Trophoblast cell (in vitro differentiated cells and primary cell): Measurements from ENCODE around the gene SECISBP2L.

ENCODE experiments used
- DNase-seq, 2 donors: peaks; one replicate each; pipeline ENCODE4 v3.0.0-alpha.2; 2016
- H2AFZ ChIP-seq: 2 replicates; pipeline ENCODE4 v1.6.1; 2013; ENCODE audit warnings: low read length, moderate library complexity, mild to moderate bottlenecking; ENCODE audit not compliant: insufficient read depth, poor library complexity
- H2AK5ac ChIP-seq: 2 replicates; pipeline ENCODE4 v1.6.1; 2013; ENCODE audit warnings: mild to moderate bottlenecking, low read length
- H2BK120ac ChIP-seq: 2 replicates; pipeline ENCODE4 v1.6.1; 2013; ENCODE audit warnings: low read length, mild to moderate bottlenecking, moderate library complexity; ENCODE audit not compliant: insufficient read depth, poor library complexity
- H2BK12ac ChIP-seq: 2 replicates; pipeline ENCODE4 v1.6.1; 2013; ENCODE audit warnings: mild to moderate bottlenecking, low read length, moderate library complexity
- H2BK5ac ChIP-seq: 2 replicates; pipeline ENCODE4 v1.6.1; 2013; ENCODE audit warnings: low read length, low read depth, moderate library complexity, mild to moderate bottlenecking; ENCODE audit not compliant: poor library complexity
- H3K14ac ChIP-seq: 2 replicates; pipeline ENCODE4 v1.6.1; 2013; ENCODE audit warnings: mild to moderate bottlenecking, low read length
- H3K18ac ChIP-seq: 2 replicates; pipeline ENCODE4 v1.6.1; 2013; ENCODE audit warnings: mild to moderate bottlenecking, low read length
- H3K23ac ChIP-seq: 2 replicates; pipeline ENCODE4 v1.6.1; 2013; ENCODE audit warnings: low read length
- H3K27ac ChIP-seq: 2 replicates; pipeline ENCODE4 v1.5.1; 2013; ENCODE audit warnings: low read depth, mild to moderate bottlenecking, inconsistent platforms, low read length, moderate library complexity
- H3K27me3 ChIP-seq: 2 replicates; pipeline ENCODE4 v1.6.1; 2013; ENCODE audit warnings: inconsistent platforms, mild to moderate bottlenecking, low read length, moderate library complexity; ENCODE audit not compliant: insufficient read depth
- H3K36me3 ChIP-seq, 2 experiments: 1 replicate in 1 of 2; 2 replicates in 1 of 2; pipeline ENCODE4 v1.6.1; 2013; ENCODE audit warnings: low read length in 2 of 2, mild to moderate bottlenecking in 2 of 2, moderate library complexity in 1 of 2; ENCODE audit not compliant: insufficient read depth in 2 of 2, control insufficient read depth in 1 of 2
- H3K4ac ChIP-seq: 2 replicates; pipeline ENCODE4 v1.6.1; 2013; ENCODE audit warnings: low read depth, mild to moderate bottlenecking, low read length, moderate library complexity
- H3K4me1 ChIP-seq, 2 experiments: 1 replicate in 1 of 2; 2 replicates in 1 of 2; pipeline ENCODE4 v1.6.1; 2013; ENCODE audit warnings: low read length in 2 of 2, mild to moderate bottlenecking in 2 of 2, moderate library complexity in 1 of 2; ENCODE audit not compliant: insufficient read depth in 2 of 2, control insufficient read depth in 1 of 2
- H3K4me2 ChIP-seq: 2 replicates; pipeline ENCODE4 v1.6.1; 2013; ENCODE audit warnings: inconsistent platforms, mild to moderate bottlenecking, low read length, moderate library complexity
- H3K4me3 ChIP-seq: 2 replicates; pipeline ENCODE4 v1.5.1; 2013; ENCODE audit warnings: mild to moderate bottlenecking, low read depth, low read length, inconsistent platforms
- H3K79me1 ChIP-seq: one replicate; pipeline ENCODE4 v1.6.1; 2013; ENCODE audit warnings: low read length
- H3K79me2 ChIP-seq: 2 replicates; pipeline ENCODE4 v1.6.1; 2013; ENCODE audit warnings: low read length, mild to moderate bottlenecking; ENCODE audit not compliant: control insufficient read depth, insufficient read depth, poor library complexity
- H3K9ac ChIP-seq: 2 replicates; pipeline ENCODE4 v1.6.1; 2013; ENCODE audit warnings: mild to moderate bottlenecking, low read length
- H3K9me3 ChIP-seq: 2 replicates; pipeline ENCODE4 v1.6.1; 2013; ENCODE audit warnings: low read depth, mild to moderate bottlenecking, control low read depth, inconsistent platforms, low read length; ENCODE audit not compliant: insufficient read depth
- H4K12ac ChIP-seq: 2 replicates; pipeline ENCODE4 v1.6.1; 2013; ENCODE audit warnings: low read depth, mild to moderate bottlenecking, low read length, moderate library complexity
- H4K8ac ChIP-seq: 2 replicates; pipeline ENCODE4 v1.6.1; 2013; ENCODE audit warnings: low read depth, mild to moderate bottlenecking, low read length, moderate library complexity
- H4K91ac ChIP-seq: one replicate; pipeline ENCODE4 v1.6.1; 2013; ENCODE audit warnings: low read depth, mild to moderate bottlenecking, low read length, moderate library complexity
- WGBS: extraction: QIAGEN DNeasy Blood & Tissue Kit; methylation state at CpG from one replicate; pipeline ENCODE4 v1.1.7; 2013; ENCODE audit warnings: missing lambda C conversion rate; ENCODE audit not compliant: insufficient read length, insufficient coverage; ENCODE audit errors: extremely low coverage; 5-methylcytosine and 5-hydroxymethylcytosine counted together

SECISBP2L gene

DNA sequence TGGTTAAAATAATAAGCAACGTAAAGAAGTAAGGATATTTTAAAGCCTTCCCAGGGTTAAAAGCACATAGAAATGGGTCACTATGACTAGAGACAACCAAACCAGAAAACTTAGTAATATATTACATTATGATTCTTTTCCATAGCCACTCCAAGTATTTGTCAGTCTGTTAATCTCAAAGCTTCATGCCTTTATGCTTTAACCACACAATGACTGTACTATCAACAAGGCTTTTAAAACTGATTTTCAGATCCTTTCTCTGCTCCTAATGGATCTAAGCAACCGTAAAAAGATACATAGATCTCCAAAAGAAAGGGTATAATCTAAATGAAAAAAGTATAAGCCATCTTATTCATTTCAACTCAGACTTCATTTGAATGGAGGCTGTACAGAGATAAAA is 14.4 kb downstream of the SECISBP2L start:
- H3K23ac ChIP-seq: no peak overlapping the region
- no peak overlapping the region for H3K4me3 ChIP-seq
- H2AK5ac ChIP-seq: no peak overlapping the region
- H4K8ac ChIP-seq: no peak overlapping the region
- no CpG with 5 or more reads among the region's 2 CpGs for WGBS
- H3K9ac ChIP-seq: no peak overlapping the region
- no peak overlapping the region for H3K18ac ChIP-seq
- H2BK12ac ChIP-seq: no peak overlapping the region
- no peaks in the 10 kb centered on the region for H3K4me1 ChIP-seq
- no peak overlapping the region for H2BK5ac ChIP-seq
- H3K27ac ChIP-seq: no peak overlapping the region
- H3K79me1 ChIP-seq: no peaks in the 10 kb centered on the region
- H3K4ac ChIP-seq: no peak overlapping the region
- no peaks in the 10 kb centered on the region for H3K9me3 ChIP-seq
- H2AFZ ChIP-seq: no peak overlapping the region
- H4K12ac ChIP-seq: no peak overlapping the region
- no peak overlapping the region for H2BK120ac ChIP-seq
- H3K4me2 ChIP-seq: no peak overlapping the region
- H3K27me3 ChIP-seq: no peaks in the 10 kb centered on the region
- no peak overlapping the region for H4K91ac ChIP-seq
- no peak overlapping the region for H3K14ac ChIP-seq
- H3K36me3 ChIP-seq: peaks cover 7 to 13% of the 10 kb centered on the region in 2 experiments
- no peaks in the 10 kb centered on the region for H3K79me2 ChIP-seq
- no peak for DNase-seq

DNA sequence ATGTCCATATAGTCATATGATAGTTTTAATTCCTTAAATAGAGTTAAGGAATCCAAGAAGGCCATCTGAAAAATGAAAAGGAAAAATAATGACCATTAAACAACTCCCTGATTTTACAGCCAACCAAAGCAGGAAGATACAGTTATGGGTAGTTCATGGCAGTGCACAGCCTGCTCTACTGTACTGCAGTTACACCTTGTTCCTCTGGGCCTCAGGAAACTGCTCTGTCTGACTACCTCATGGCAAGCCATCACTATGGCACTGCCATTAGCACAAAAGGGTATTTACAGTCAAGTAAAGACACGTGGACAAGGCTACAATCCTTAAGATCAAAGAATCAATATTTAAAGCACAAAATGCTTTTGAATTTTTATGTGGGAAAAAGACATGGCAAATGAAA is 19.5 kb downstream of the SECISBP2L start:
- no peaks in the 10 kb centered on the region for H3K9me3 ChIP-seq
- no peaks in the 10 kb centered on the region for H3K27me3 ChIP-seq
- H2BK12ac ChIP-seq: no peak overlapping the region
- no peak overlapping the region for H3K23ac ChIP-seq
- no peak overlapping the region for H3K9ac ChIP-seq
- H3K4me3 ChIP-seq: no peak overlapping the region
- no peak overlapping the region for H3K18ac ChIP-seq
- H2BK5ac ChIP-seq: no peak overlapping the region
- H3K4ac ChIP-seq: no peak overlapping the region
- H3K36me3 ChIP-seq: peaks cover 9 to 12% of the 10 kb centered on the region in 2 experiments
- WGBS: no CpG with 5 or more reads among the region's 1 CpG
- no peak overlapping the region for H3K27ac ChIP-seq
- H4K91ac ChIP-seq: no peak overlapping the region
- no peak overlapping the region for H3K14ac ChIP-seq
- no peak overlapping the region for H4K12ac ChIP-seq
- H3K79me1 ChIP-seq: no peaks in the 10 kb centered on the region
- no peak for DNase-seq
- H3K4me1 ChIP-seq: no peaks in the 10 kb centered on the region
- no peak overlapping the region for H2AFZ ChIP-seq
- H2BK120ac ChIP-seq: no peak overlapping the region
- H3K79me2 ChIP-seq: no peaks in the 10 kb centered on the region
- no peak overlapping the region for H4K8ac ChIP-seq
- H2AK5ac ChIP-seq: no peak overlapping the region
- H3K4me2 ChIP-seq: no peak overlapping the region

DNA sequence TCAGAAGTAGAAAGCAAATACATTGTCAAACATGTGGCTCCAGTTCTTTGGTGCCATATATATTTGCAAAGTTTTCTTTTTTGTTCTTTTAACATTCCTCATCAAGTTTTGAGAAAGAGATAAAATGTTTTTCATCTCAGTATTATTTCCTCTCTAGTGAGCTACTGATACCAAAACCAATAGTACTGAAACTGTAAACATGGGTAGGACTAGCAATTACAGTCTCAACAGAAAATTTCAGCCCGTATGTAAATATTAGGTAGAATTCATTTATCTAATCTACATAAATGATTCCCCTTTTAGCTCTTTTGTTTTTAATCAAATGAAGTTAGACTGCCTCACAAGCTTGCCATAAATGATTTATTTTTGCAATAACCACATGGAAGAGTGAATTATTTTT is 21.4 kb downstream of the SECISBP2L start:
- no peaks in the 10 kb centered on the region for H3K4me1 ChIP-seq
- H2BK5ac ChIP-seq: no peak overlapping the region
- H3K9ac ChIP-seq: no peak overlapping the region
- no peak overlapping the region for H2AK5ac ChIP-seq
- no peak overlapping the region for H2AFZ ChIP-seq
- no peak overlapping the region for H3K14ac ChIP-seq
- no peak overlapping the region for H3K18ac ChIP-seq
- H3K27me3 ChIP-seq: no peaks in the 10 kb centered on the region
- H3K23ac ChIP-seq: no peak overlapping the region
- no peak overlapping the region for H2BK12ac ChIP-seq
- no peak overlapping the region for H4K91ac ChIP-seq
- no peak overlapping the region for H3K4ac ChIP-seq
- DNase-seq: no peak
- no peak overlapping the region for H3K4me2 ChIP-seq
- peaks cover 14 to 17% of the 10 kb centered on the region in 2 experiments for H3K36me3 ChIP-seq
- H4K12ac ChIP-seq: no peak overlapping the region
- H3K27ac ChIP-seq: no peak overlapping the region
- no CpG with 5 or more reads among the region's 1 CpG for WGBS
- H3K79me1 ChIP-seq: no peaks in the 10 kb centered on the region
- no peak overlapping the region for H4K8ac ChIP-seq
- no peaks in the 10 kb centered on the region for H3K79me2 ChIP-seq
- no peak overlapping the region for H3K4me3 ChIP-seq
- no peaks in the 10 kb centered on the region for H3K9me3 ChIP-seq
- H2BK120ac ChIP-seq: no peak overlapping the region

DNA sequence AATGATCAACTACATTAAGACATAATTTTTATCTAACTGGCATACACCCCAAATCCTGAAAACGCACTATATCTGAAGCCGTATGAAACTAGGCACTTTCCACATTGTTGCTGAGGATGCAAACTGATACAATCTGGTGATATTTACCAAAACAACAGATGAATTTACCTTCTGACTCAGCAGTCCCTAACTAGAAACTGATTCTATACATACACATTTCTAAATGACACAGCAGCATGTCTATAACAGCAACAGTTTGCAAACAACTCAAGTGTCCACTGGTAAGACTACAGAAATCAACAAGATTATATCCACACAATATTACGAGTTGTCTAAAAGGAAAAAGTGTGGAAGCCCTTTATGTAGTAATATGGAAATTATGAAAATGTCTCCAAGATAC is 22.9 kb downstream of the SECISBP2L start:
- Histone ChIP-seq H2AK5ac (no peak overlapping the region), H2BK12ac (no peak overlapping the region), H3K4me2 (no peak overlapping the region), H3K27me3 (no peaks in the 10 kb centered on the region), H3K27ac (no peak overlapping the region), H3K79me2 (no peaks in the 10 kb centered on the region), H2BK5ac (no peak overlapping the region), H3K9ac (no peak overlapping the region), H4K91ac (no peak overlapping the region), H2BK120ac (no peak overlapping the region), H3K14ac (no peak overlapping the region), H3K4ac (no peak overlapping the region), H3K4me1 (no peaks in the 10 kb centered on the region), H2AFZ (no peak overlapping the region), H4K12ac (no peak overlapping the region), H3K9me3 (no peaks in the 10 kb centered on the region), H3K18ac (no peak overlapping the region), H4K8ac (no peak overlapping the region), H3K4me3 (no peak overlapping the region), H3K36me3 (peaks cover 13 to 16% of the 10 kb centered on the region in 2 experiments), H3K79me1 (no peaks in the 10 kb centered on the region), H3K23ac (no peak overlapping the region)
- DNase-seq: no peak
- no CpG with 5 or more reads among the region's 3 CpGs for WGBS
